DOHH2 (cell line): ENCODE data around the gene ARL15.

Experiments used
- H3F3A ChIP-seq: fragments of 200-600 bp; sonication (generic), shearing (Covaris generic); 2 replicates; pipeline ENCODE4 v1.6.0; 2016; ENCODE audit warnings: antibody characterized with exemption, mild to moderate bottlenecking; ENCODE audit not compliant: control insufficient read depth, insufficient read depth
- H3K27ac ChIP-seq: fragments of 200-600 bp; sonication (generic); 2 replicates; pipeline ENCODE4 v1.5.1; 2014; ENCODE audit warnings: low read depth, mild to moderate bottlenecking, low read length, moderate library complexity
- H3K27me3 ChIP-seq: fragments of 200-600 bp; sonication (generic); 2 replicates; pipeline ENCODE4 v1.6.1; 2014; ENCODE audit warnings: mild to moderate bottlenecking, low read length, mixed read lengths; ENCODE audit not compliant: control insufficient read depth
- H3K36me3 ChIP-seq: fragments of 200-600 bp; sonication (generic); 2 replicates; pipeline ENCODE4 v1.6.1; 2014; ENCODE audit warnings: mild to moderate bottlenecking, low read length, moderate library complexity, mixed read lengths; ENCODE audit not compliant: control insufficient read depth
- H3K4me1 ChIP-seq: fragments of 200-600 bp; sonication (generic); 2 replicates; pipeline ENCODE4 v1.6.1; 2014; ENCODE audit warnings: mild to moderate bottlenecking, low read length, mixed read lengths; ENCODE audit not compliant: control insufficient read depth
- H3K4me2 ChIP-seq: fragments of 200-600 bp; sonication (generic); 2 replicates; pipeline ENCODE4 v1.6.0; 2014; ENCODE audit warnings: mild to moderate bottlenecking, low read length, moderate library complexity
- H3K4me3 ChIP-seq: fragments of 200-600 bp; sonication (generic); 2 replicates; pipeline ENCODE4 v1.5.1; 2014; ENCODE audit warnings: mild to moderate bottlenecking, low read length, mixed read lengths
- H3K79me2 ChIP-seq: fragments of 200-600 bp; sonication (generic); 2 replicates; pipeline ENCODE4 v1.6.1; 2014; ENCODE audit warnings: mild to moderate bottlenecking, low read length, mixed read lengths; ENCODE audit not compliant: control insufficient read depth
- H3K9me2 ChIP-seq: fragments of 200-600 bp; sonication (generic); replicated peaks from 2 replicates; pipeline ENCODE4 v1.6.1; 2014; ENCODE audit warnings: mild to moderate bottlenecking, low read length, mixed read lengths; ENCODE audit not compliant: control insufficient read depth
- H3K9me3 ChIP-seq: fragments of 200-600 bp; sonication (generic); 2 replicates; pipeline ENCODE4 v1.6.1; 2014; ENCODE audit warnings: antibody characterized with exemption, low read length, mixed read lengths; ENCODE audit not compliant: control insufficient read depth, insufficient read depth
- H4K20me1 ChIP-seq: fragments of 200-600 bp; sonication (generic); 2 replicates; pipeline ENCODE4 v1.6.0; 2014; ENCODE audit warnings: low read depth, mild to moderate bottlenecking, antibody characterized with exemption, low read length, moderate library complexity; ENCODE audit not compliant: control insufficient read depth, insufficient read depth
- CTCF ChIP-seq: fragments of 200-600 bp; sonication (generic); IDR thresholded peaks from one replicate; pipeline ENCODE4 v1.5.1; 2014; ENCODE audit warnings: antibody characterized with exemption, mild to moderate bottlenecking, low read depth, low read length; ENCODE audit not compliant: poor library complexity, severe bottlenecking
- EZH2phosphoT487 ChIP-seq: fragments of 200-600 bp; sonication (generic); IDR thresholded peaks from 2 replicates; pipeline ENCODE4 v1.6.1; 2017; ENCODE audit warnings: borderline replicate concordance, mild to moderate bottlenecking, antibody characterized with exemption, low read length, moderate library complexity, mixed read lengths

Gene ARL15

GRCh38 chr5:53963958-53964357, 346.4 kb downstream of the ARL15 start:
- H3K4me1 ChIP-seq = no peaks in the 10 kb centered on the region
- H3K9me3 ChIP-seq = no peaks in the 10 kb centered on the region
- no peak overlapping the region for H3K27ac ChIP-seq
- H3F3A ChIP-seq = no peaks in the 10 kb centered on the region
- H3K36me3 ChIP-seq = no peaks in the 10 kb centered on the region
- no peak overlapping the region for H3K4me2 ChIP-seq
- no peaks in the 10 kb centered on the region for H3K79me2 ChIP-seq
- H3K27me3 ChIP-seq = no peaks in the 10 kb centered on the region
- no peaks in the 10 kb centered on the region for H4K20me1 ChIP-seq
- H3K4me3 ChIP-seq = no peak overlapping the region
- H3K9me2 ChIP-seq = no peaks in the 10 kb centered on the region
- no peak for TF ChIP-seq EZH2phosphoT487
- no peak for TF ChIP-seq CTCF

GRCh38 chr5:53962306-53962705, 348.1 kb downstream of the ARL15 start:
- Histone ChIP-seq H3K9me2 (no peaks in the 10 kb centered on the region), H3K4me2 (no peak overlapping the region), H3K4me3 (no peak overlapping the region), H3K27ac (no peak overlapping the region), H4K20me1 (no peaks in the 10 kb centered on the region), H3K27me3 (no peaks in the 10 kb centered on the region), H3K4me1 (no peaks in the 10 kb centered on the region), H3K79me2 (no peaks in the 10 kb centered on the region), H3K36me3 (no peaks in the 10 kb centered on the region), H3F3A (no peaks in the 10 kb centered on the region), H3K9me3 (no peaks in the 10 kb centered on the region)
- TF ChIP-seq EZH2phosphoT487 (no peak), CTCF (no peak)

- Histone ChIP-seq H3K27ac (no peak overlapping the region), H3F3A (no peaks in the 10 kb centered on the region), H4K20me1 (no peaks in the 10 kb centered on the region), H3K4me2 (no peak overlapping the region), H3K9me2 (no peaks in the 10 kb centered on the region), H3K4me3 (no peak overlapping the region), H3K79me2 (no peaks in the 10 kb centered on the region), H3K36me3 (no peaks in the 10 kb centered on the region), H3K27me3 (no peaks in the 10 kb centered on the region), H3K9me3 (no peaks in the 10 kb centered on the region; the same call in 1 of the 2 replicates), H3K4me1 (no peaks in the 10 kb centered on the region)
- TF ChIP-seq CTCF = no peak
- no peak for TF ChIP-seq EZH2phosphoT487
Observed at GRCh38 chr5:53956632-53957031, 353.7 kb downstream of the ARL15 start.

GRCh38 chr5:53956196-53956595, 354.2 kb downstream of the ARL15 start:
- no peaks in the 10 kb centered on the region; the same call in 1 of the 2 replicates for H3K9me3 ChIP-seq
- H3K36me3 ChIP-seq = no peaks in the 10 kb centered on the region
- no peaks in the 10 kb centered on the region for H3K4me1 ChIP-seq
- H3K27me3 ChIP-seq = no peaks in the 10 kb centered on the region
- no peaks in the 10 kb centered on the region for H3F3A ChIP-seq
- H3K4me2 ChIP-seq = no peak overlapping the region
- H3K27ac ChIP-seq = no peak overlapping the region
- H3K9me2 ChIP-seq = no peaks in the 10 kb centered on the region
- H4K20me1 ChIP-seq = no peaks in the 10 kb centered on the region
- TF ChIP-seq EZH2phosphoT487 = no peak
- no peak for TF ChIP-seq CTCF
- no peak overlapping the region for H3K4me3 ChIP-seq
- H3K79me2 ChIP-seq = no peaks in the 10 kb centered on the region
